Endothelial cell of umbilical vein (primary cell): ENCODE data around the gene GRK4. TPM values are rescaled to one million over a fixed set of nuclear protein-coding genes. Genes with fewer than 3 reads are reported as not detected.

Experiments
- BruUV-seq: library from RNA; stranded (reverse); fragments of 400-500 nt; replicated peaks from 2 replicates; lab custom pipeline; 2021; lab: Mats Ljungman, UMichigan
- CTCF ChIA-PET: fragments of 300-600, 350-600 bp; sonication (Branson Sonifier 250); formaldehyde crosslinking; loops from one replicate; lab custom pipeline; 2021; ENCODE audit warnings: antibody characterized with exemption, inconsistent platforms; lab: Charles Lee
- POLR2A ChIA-PET: fragments of 300-600, 350-600 bp; sonication (Branson Sonifier 250); formaldehyde crosslinking; loops from one replicate; lab custom pipeline; 2021; ENCODE audit warnings: antibody characterized with exemption, inconsistent platforms; lab: Charles Lee
- DNase-seq: peaks from one replicate; pipeline ENCODE4 v3.0.0-alpha.2; 2011; ENCODE audit warnings: low read depth, low spot score
- FAIRE-seq: peaks from 2 replicates; lab custom pipeline; 2011; peaks lifted over from hg19 to GRCh38; lab: Jason Lieb, UNC
- H2AFZ ChIP-seq: 2 replicates; pipeline ENCODE4 v1.6.0; 2012; ENCODE audit warnings: low read depth, low read length, control low read depth, inconsistent platforms
- H3K27ac ChIP-seq: 2 replicates; pipeline ENCODE4 v1.5.1; 2011; ENCODE audit warnings: low read depth, mild to moderate bottlenecking, control low read depth, low read length, moderate library complexity; ENCODE audit not compliant: insufficient read depth
- H3K27me3 ChIP-seq, 2 experiments: 2 replicates each; pipeline versions ENCODE4 v1.6.0 to v1.6.1; 2011; ENCODE audit warnings: low read length in 2 of 2, mixed read lengths in 1 of 2; ENCODE audit not compliant: control insufficient read depth in 2 of 2, insufficient read depth in 2 of 2
- H3K36me3 ChIP-seq, 2 experiments: 2 replicates in 1 of 2; 3 replicates in 1 of 2; pipeline ENCODE4 v1.5.1; 2011; ENCODE audit warnings: low read length in 2 of 2, mild to moderate bottlenecking in 1 of 2, moderate library complexity in 1 of 2; ENCODE audit not compliant: control insufficient read depth in 2 of 2, insufficient read depth in 2 of 2; ENCODE audit errors: extremely low read depth in 1 of 2
- H3K4me1 ChIP-seq: 3 replicates; pipeline ENCODE4 v1.5.1; 2011; ENCODE audit warnings: mild to moderate bottlenecking, low read length; ENCODE audit not compliant: control insufficient read depth, insufficient read depth; ENCODE audit errors: extremely low read depth
- H3K4me2 ChIP-seq: 2 replicates; pipeline ENCODE4 v1.6.1; 2011; ENCODE audit warnings: low read length, control low read depth, mixed read lengths; ENCODE audit not compliant: insufficient read depth
- H3K4me3 ChIP-seq, 3 experiments: fragments of 200-600 bp in 1 of 3; sonication (generic), shearing (Covaris generic) in 1 of 3; replicated peaks in 1 of 3; 2 replicates each; pipeline ENCODE4 v1.5.1; 2011 to 2016; ENCODE audit warnings: control low read depth in 3 of 3, low read length in 3 of 3, mild to moderate bottlenecking in 2 of 3, inconsistent platforms in 1 of 3, low read depth in 1 of 3, moderate library complexity in 1 of 3; ENCODE audit not compliant: insufficient read depth in 1 of 3
- H3K79me2 ChIP-seq: 2 replicates; pipeline ENCODE4 v1.6.0; 2012; ENCODE audit warnings: low read length, inconsistent platforms; ENCODE audit not compliant: control insufficient read depth, insufficient read depth
- H3K9ac ChIP-seq: replicated peaks from 2 replicates; pipeline ENCODE3; 2011; ENCODE audit warnings: low read length, control low read depth; ENCODE audit not compliant: insufficient read depth; ENCODE audit errors: extremely low read depth
- H3K9me1 ChIP-seq: replicated peaks from 3 replicates; pipeline ENCODE4 v1.6.0; 2011; ENCODE audit warnings: mild to moderate bottlenecking, low read length; ENCODE audit not compliant: control insufficient read depth, insufficient read depth; ENCODE audit errors: extremely low read depth
- H3K9me3 ChIP-seq: replicated peaks from 2 replicates; pipeline ENCODE4 v1.5.1; 2012; ENCODE audit warnings: low read length, inconsistent platforms; ENCODE audit not compliant: control insufficient read depth, insufficient read depth
- H4K20me1 ChIP-seq: replicated peaks from 2 replicates; pipeline ENCODE3; 2011; ENCODE audit warnings: mild to moderate bottlenecking, low read length; ENCODE audit not compliant: control insufficient read depth, insufficient read depth; ENCODE audit errors: extremely low read depth
- EZH2 ChIP-seq: IDR thresholded peaks from 2 replicates; pipeline ENCODE4 v1.6.1; 2012; ENCODE audit warnings: borderline replicate concordance, low read depth, mild to moderate bottlenecking, moderate library complexity, low read length, inconsistent platforms; ENCODE audit not compliant: severe bottlenecking
- FOS ChIP-seq: IDR thresholded peaks from 2 replicates; pipeline ENCODE4 v1.6.1; 2011; ENCODE audit warnings: mild to moderate bottlenecking, low read length, moderate library complexity, borderline replicate concordance; ENCODE audit not compliant: insufficient read depth
- GATA2 ChIP-seq: IDR thresholded peaks from 2 replicates; pipeline ENCODE4 v1.7.0; 2011; ENCODE audit warnings: low read depth, mild to moderate bottlenecking, moderate library complexity, mixed read lengths, low read length; ENCODE audit not compliant: insufficient read length, insufficient read depth
- JUN ChIP-seq: IDR thresholded peaks from 2 replicates; pipeline ENCODE4 v1.6.1; 2011; ENCODE audit warnings: borderline replicate concordance, low read depth; ENCODE audit not compliant: insufficient read length, insufficient read depth
- MAX ChIP-seq: IDR thresholded peaks from 2 replicates; pipeline ENCODE4 v1.6.1; 2011; ENCODE audit not compliant: insufficient read depth, insufficient read length
- MYC ChIP-seq: IDR thresholded peaks from one replicate; pipeline ENCODE4 v1.6.1; 2011; ENCODE audit warnings: mild to moderate bottlenecking, low read depth, low read length
- POLR2A ChIP-seq: IDR thresholded peaks from 2 replicates; pipeline ENCODE4 v1.6.1; 2012; ENCODE audit warnings: low read depth, mild to moderate bottlenecking, control low read depth, low read length
- POLR2AphosphoS5 ChIP-seq: IDR thresholded peaks from 2 replicates; pipeline ENCODE4 v1.6.1; 2012; ENCODE audit warnings: low read depth, mild to moderate bottlenecking, control low read depth, low read length, moderate library complexity; ENCODE audit not compliant: insufficient read depth
- dilution Hi-C: fragments of 300-500 bp; cut with MboI; formaldehyde crosslinking; loops from one replicate; pipeline ENCODE4 v1.15.0; 2019; ENCODE audit warnings: low sequenced_read_pairs; ENCODE audit not compliant: extremely low pct_ligation_motif_present
- intact Hi-C: fragments of 100-400 bp; cut with micrococcal nuclease; formaldehyde crosslinking; loops from one replicate; pipeline ENCODE4 v1.10.0; 2022
- polyA plus RNA-seq, 4 experiments: library from polyadenylated mRNA; depleted of rRNA in 3 of 4; stranded (reverse) in 3 of 4; unstranded in 1 of 4; fragments of >200 nt; gene quantifications; 2 replicates each; pipeline versions ENCODE4 v1.2.1 to v1.2.3, GENCODE V29; 2011 to 2012; ENCODE audit warnings: missing spikeins in 1 of 4
- total RNA-seq: library from RNA; stranded (reverse); gene quantifications from 2 replicates; pipeline ENCODE4 v1.2.3, GENCODE V29; 2021
- TF ChIP-seq, protein P1 (sequence below), 2 donors: IDR thresholded peaks; 1 replicate in 1 of 2; 2 replicates in 1 of 2; pipeline ENCODE4 v1.5.1; 2011; ENCODE audit warnings: low read length in 2 of 2, mild to moderate bottlenecking in 2 of 2, moderate library complexity in 2 of 2, control low read depth in 1 of 2, inconsistent platforms in 1 of 2, low read depth in 1 of 2; ENCODE audit not compliant: insufficient read depth in 1 of 2; ENCODE audit errors: extremely low read depth in 1 of 2

The GRK4 gene
- total and polyA plus RNA-seq, 2 donors (not counting 3 experiments of a cell fraction or from before 2014, with no cell fraction given), result 3.1 to 6.3 TPM

- H3K9me1 ChIP-seq, result no peaks in the 10 kb centered on the region
- no TSS peak for BruUV-seq
- no peak overlapping the region for H3K9ac ChIP-seq
- no peaks in the 10 kb centered on the region for H4K20me1 ChIP-seq
- intact Hi-C loops (no loop called here), dilution Hi-C loops (no loop called here)
- H3K4me2 ChIP-seq, result no peak overlapping the region
- H3K79me2 ChIP-seq, result peaks cover 16% of the 10 kb centered on the region
- DNase-seq (no peak), FAIRE-seq (no peak)
- H3K36me3 ChIP-seq, result peaks cover 16 to 35% of the 10 kb centered on the region in 2 experiments
- no peak overlapping the region for H2AFZ ChIP-seq
- no peak overlapping the region for H3K4me3 ChIP-seq
- no peak for TF ChIP-seq GATA2
- no peak for TF ChIP-seq POLR2AphosphoS5
- TF ChIP-seq, protein P1, sequence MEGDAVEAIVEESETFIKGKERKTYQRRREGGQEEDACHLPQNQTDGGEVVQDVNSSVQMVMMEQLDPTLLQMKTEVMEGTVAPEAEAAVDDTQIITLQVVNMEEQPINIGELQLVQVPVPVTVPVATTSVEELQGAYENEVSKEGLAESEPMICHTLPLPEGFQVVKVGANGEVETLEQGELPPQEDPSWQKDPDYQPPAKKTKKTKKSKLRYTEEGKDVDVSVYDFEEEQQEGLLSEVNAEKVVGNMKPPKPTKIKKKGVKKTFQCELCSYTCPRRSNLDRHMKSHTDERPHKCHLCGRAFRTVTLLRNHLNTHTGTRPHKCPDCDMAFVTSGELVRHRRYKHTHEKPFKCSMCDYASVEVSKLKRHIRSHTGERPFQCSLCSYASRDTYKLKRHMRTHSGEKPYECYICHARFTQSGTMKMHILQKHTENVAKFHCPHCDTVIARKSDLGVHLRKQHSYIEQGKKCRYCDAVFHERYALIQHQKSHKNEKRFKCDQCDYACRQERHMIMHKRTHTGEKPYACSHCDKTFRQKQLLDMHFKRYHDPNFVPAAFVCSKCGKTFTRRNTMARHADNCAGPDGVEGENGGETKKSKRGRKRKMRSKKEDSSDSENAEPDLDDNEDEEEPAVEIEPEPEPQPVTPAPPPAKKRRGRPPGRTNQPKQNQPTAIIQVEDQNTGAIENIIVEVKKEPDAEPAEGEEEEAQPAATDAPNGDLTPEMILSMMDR (IDR thresholded peaks at IDR 0.05; ENCODE audit: extremely low read depth in 1 of 2, insufficient read depth in 1 of 2, low read depth in 1 of 2, low read length in 2 of 2), result no peak
- no peak for TF ChIP-seq MAX
- TF ChIP-seq JUN, result no peak
- no peak for TF ChIP-seq POLR2A
- TF ChIP-seq EZH2, result no peak
- TF ChIP-seq FOS, result no peak
- TF ChIP-seq MYC, result no peak
- H3K27me3 ChIP-seq, result no peaks in the 10 kb centered on the region
- CTCF ChIA-PET, result interaction anchor here (0.9 to 1.9 kb wide), 3 partner anchors 13 to 189 kb away, joined by 3 to 5 read pairs (median 4); no protein-coding TSS in a partner anchor
- no peak overlapping the region for H3K27ac ChIP-seq
- H3K9me3 ChIP-seq, result no peaks in the 10 kb centered on the region
- H3K4me1 ChIP-seq, result no peaks in the 10 kb centered on the region
- POLR2A ChIA-PET, result no interaction called here
Observed at GRCh38 chr4:2914256-2915126, 48.9 kb upstream of the GRK4 start.
